RWPE2 (cell line): ENCODE measurements around the gene DENND2C.

ENCODE experiments used
- ATAC-seq: fragments of 200-7000 bp; cut with Tn5 transposase; 3 replicates; pipeline ENCODE4 v1.9.1; 2021; ENCODE audit warnings: low read depth
- DNase-seq: peaks from one replicate; pipeline ENCODE4 v3.0.0-alpha.2; 2020; ENCODE audit warnings: low spot score
- H3K27ac ChIP-seq: fragments of 450-650 bp; 2 replicates; pipeline ENCODE4 v1.5.1; 2017; ENCODE audit warnings: mild to moderate bottlenecking; ENCODE audit not compliant: poor library complexity, severe bottlenecking
- H3K27me3 ChIP-seq: fragments of 250-450 bp; sonication (Bioruptor Pico); 2 replicates; pipeline ENCODE4 v1.5.1; 2021; ENCODE audit warnings: mild to moderate bottlenecking, moderate library complexity; ENCODE audit not compliant: insufficient read depth, poor library complexity, severe bottlenecking
- H3K36me3 ChIP-seq: fragments of 250-450 bp; sonication (Bioruptor Pico); 2 replicates; pipeline ENCODE4 v1.5.1; 2020; ENCODE audit warnings: low read depth, mild to moderate bottlenecking, moderate library complexity
- H3K4me1 ChIP-seq: fragments of 250-450 bp; sonication (Bioruptor Pico); 2 replicates; pipeline ENCODE4 v1.5.1; 2021; ENCODE audit warnings: mild to moderate bottlenecking, moderate library complexity; ENCODE audit not compliant: insufficient read depth, poor library complexity, severe bottlenecking
- H3K4me3 ChIP-seq: fragments of 250-450 bp; sonication (Bioruptor Pico); 2 replicates; pipeline ENCODE4 v1.5.1; 2021; ENCODE audit warnings: mild to moderate bottlenecking, moderate library complexity; ENCODE audit not compliant: severe bottlenecking
- H3K9me3 ChIP-seq: fragments of 250-450 bp; sonication (Bioruptor Pico); 2 replicates; pipeline ENCODE4 v1.5.1; 2021; ENCODE audit warnings: mild to moderate bottlenecking, moderate library complexity; ENCODE audit not compliant: severe bottlenecking
- CTCF ChIP-seq: fragments of 450-650 bp; IDR thresholded peaks from one replicate; pipeline ENCODE4 v1.5.1; 2017; ENCODE audit warnings: mild to moderate bottlenecking, moderate library complexity; ENCODE audit not compliant: poor library complexity, severe bottlenecking

Gene DENND2C

GRCh38 chr1:114558544-114558943 is 111.3 kb downstream of the DENND2C start:
- TF ChIP-seq CTCF = peak; percentile 74
- no peaks in the 10 kb centered on the region for H3K4me1 ChIP-seq
- no peaks in the 10 kb centered on the region for H3K27me3 ChIP-seq
- H3K9me3 ChIP-seq = no peaks in the 10 kb centered on the region
- H3K36me3 ChIP-seq = no peaks in the 10 kb centered on the region
- DNase-seq = no peak
- ATAC-seq = 0 out of 3 replicates have a peak, but pooled peaks have one; percentile 48
- H3K27ac ChIP-seq = no peak overlapping the region
- no peak overlapping the region for H3K4me3 ChIP-seq

GRCh38 chr1:114554577-114554976 is 115.3 kb downstream of the DENND2C start:
- Histone ChIP-seq H3K27ac (no peak overlapping the region), H3K36me3 (no peaks in the 10 kb centered on the region), H3K4me3 (no peak overlapping the region), H3K27me3 (no peaks in the 10 kb centered on the region), H3K9me3 (no peaks in the 10 kb centered on the region), H3K4me1 (no peaks in the 10 kb centered on the region)
- peak; percentile 38; the same call in 1 of the 3 replicates for ATAC-seq
- no peak for TF ChIP-seq CTCF
- DNase-seq = no peak

- Histone ChIP-seq H3K27ac (no peak overlapping the region), H3K36me3 (no peaks in the 10 kb centered on the region), H3K4me1 (no peaks in the 10 kb centered on the region), H3K27me3 (no peaks in the 10 kb centered on the region), H3K9me3 (no peaks in the 10 kb centered on the region), H3K4me3 (no peak overlapping the region)
- ATAC-seq (no peak), DNase-seq (no peak)
- no peak for TF ChIP-seq CTCF
Observed at GRCh38 chr1:114552106-114552639, 117.7 kb downstream of the DENND2C start.

GRCh38 chr1:114551400-114551799 is 118.4 kb downstream of the DENND2C start:
- no peak for ATAC-seq
- no peak for TF ChIP-seq CTCF

GRCh38 chr1:114550336-114550735 is 119.5 kb downstream of the DENND2C start:
- no peak overlapping the region for H3K27ac ChIP-seq
- no peaks in the 10 kb centered on the region for H3K36me3 ChIP-seq
- DNase-seq = no peak
- TF ChIP-seq CTCF = no peak
- ATAC-seq = no peak
- H3K9me3 ChIP-seq = no peaks in the 10 kb centered on the region
- H3K27me3 ChIP-seq = no peaks in the 10 kb centered on the region
- no peak overlapping the region for H3K4me3 ChIP-seq
- H3K4me1 ChIP-seq = no peaks in the 10 kb centered on the region

More at GRCh38 chr1:114551400-114551799, 118.4 kb downstream of the DENND2C start:
- Histone ChIP-seq H3K36me3 (no peaks in the 10 kb centered on the region), H3K4me3 (no peak overlapping the region), H3K27ac (no peak overlapping the region), H3K27me3 (no peaks in the 10 kb centered on the region), H3K4me1 (no peaks in the 10 kb centered on the region), H3K9me3 (no peaks in the 10 kb centered on the region)
- DNase-seq = no peak
